K562 (cell line): Measurements from ENCODE around the gene LPIN2. TPM values are rescaled to one million over a fixed set of nuclear protein-coding genes. Genes with fewer than 3 reads are reported as not detected.

Source experiments
- C11orf30 ChIP-seq: fragments of 450-650 bp; IDR thresholded peaks from 2 replicates; pipeline ENCODE4 v1.6.1; 2016; ENCODE audit warnings: low read depth, mild to moderate bottlenecking
- CGGBP1 ChIP-seq: fragments of 250-450 bp; sonication (Bioruptor Pico); IDR thresholded peaks from 2 replicates; pipeline ENCODE4 v1.9.0; 2021; ENCODE audit warnings: mild to moderate bottlenecking
- E4F1 ChIP-seq: fragments of 250-450 bp; sonication (Bioruptor Pico); IDR thresholded peaks from 2 replicates; pipeline ENCODE4 v1.5.0; 2021; ENCODE audit warnings: mild to moderate bottlenecking, borderline replicate concordance
- FOXP1 ChIP-seq: sonication (generic); formaldehyde crosslinking; IDR thresholded peaks from 2 replicates; pipeline ENCODE4 v1.8.0; 2022; ENCODE audit warnings: mild to moderate bottlenecking, missing genetic modification reagents
- MGA ChIP-seq: fragments of 450-650 bp; IDR thresholded peaks from 2 replicates; pipeline ENCODE4 v1.6.1; 2016; ENCODE audit warnings: mild to moderate bottlenecking, moderate library complexity
- NONO ChIP-seq, 2 experiments: fragments of 200-400 bp in 1 of 2; fragments of 450-650 bp in 1 of 2; formaldehyde crosslinking in 1 of 2; IDR thresholded peaks; 2 replicates each; pipeline ENCODE4 v1.6.1; 2017; ENCODE audit warnings: low read depth in 2 of 2, mild to moderate bottlenecking in 2 of 2, moderate library complexity in 2 of 2, low read length in 1 of 2
- SMARCA4 ChIP-seq: fragments of 450-650 bp; IDR thresholded peaks from 2 replicates; pipeline ENCODE4 v1.6.1; 2016
- THRB ChIP-seq: fragments of 450-650 bp; formaldehyde crosslinking; conservative IDR thresholded peaks from 2 replicates; pipeline ENCODE4 v1.4.0; 2022; ENCODE audit warnings: mild to moderate bottlenecking, missing genetic modification characterization
- ZNF354B ChIP-seq: fragments of 250-450 bp; sonication (Bioruptor Pico); IDR thresholded peaks from 2 replicates; pipeline ENCODE4 v1.4.0; 2020
- ZNF778 ChIP-seq: fragments of 450-650 bp; formaldehyde crosslinking; IDR thresholded peaks from 2 replicates; pipeline ENCODE4 v1.4.0; 2020; ENCODE audit warnings: mild to moderate bottlenecking, moderate library complexity
- ZSCAN32 ChIP-seq: fragments of 450-650 bp; formaldehyde crosslinking; IDR thresholded peaks from 2 replicates; pipeline ENCODE4 v1.4.0; 2020; ENCODE audit warnings: mild to moderate bottlenecking, moderate library complexity
- polyA plus RNA-seq, 8 experiments: library from polyadenylated mRNA; depleted of rRNA in 4 of 8; stranded (reverse) in 5 of 8; unstranded in 3 of 8; fragments of >200 nt; fragmentation: Nextera tagmentation in 2 of 8; fragmentation: Illumina TruSeq in 1 of 8; extraction: Ambion mirVana in 2 of 8; extraction: Trizol in 1 of 8; gene quantifications; 2 replicates each; pipeline versions ENCODE4 v1.2.1 to v1.2.3, GENCODE V29; 2011 to 2014; ENCODE audit warnings: inconsistent platforms in 1 of 8, missing spikeins in 1 of 8
- total RNA-seq, 7 experiments: library from RNA; depleted of rRNA in 6 of 7; stranded (reverse); fragments of >200 nt in 6 of 7; fragmentation: Illumina TruSeq in 2 of 7; extraction: Trizol in 2 of 7; gene quantifications; 2 replicates each; pipeline versions ENCODE4 v1.2.1 to v1.2.3, GENCODE V29; 2011 to 2021; ENCODE audit warnings: low replicate concordance in 1 of 7

Gene LPIN2
- total and polyA plus RNA-seq, 9 of the 15 experiments (the other 6 are each of a cell fraction or from before 2014, with no cell fraction given): 5.2 to 34.8 (median 24.6) TPM

GRCh38 chr18:2994603-2995432 lies 18.1 kb downstream of the LPIN2 start (continued):
- no peak for TF ChIP-seq MGA
- 0 out of 4 replicates have a peak, but pooled peaks of 1 of the 2 experiments have one; percentile 7 for TF ChIP-seq NONO (IDR thresholded peaks at IDR 0.05; ENCODE audit: low read depth in 2 of 2, low read length in 1 of 2)
- no peak for TF ChIP-seq CGGBP1
- TF ChIP-seq ZNF778 (CRISPR knock-in tag): no peak
- TF ChIP-seq SMARCA4: peak; percentile 60
- peak; percentile 58 for TF ChIP-seq C11orf30
- TF ChIP-seq ZNF354B (CRISPR knock-in tag): no peak
- no peak for TF ChIP-seq ZSCAN32 (CRISPR knock-in tag)
- no peak for TF ChIP-seq E4F1 (CRISPR knock-in tag)
- 0 out of 2 replicates have a peak, but pooled peaks have one; percentile 59 for TF ChIP-seq FOXP1
- TF ChIP-seq THRB: no peak
